Cardiac muscle cell (in vitro differentiated cells and primary cell): ENCODE measurements around the gene HHAT. TPM values are rescaled to one million over a fixed set of nuclear protein-coding genes. Genes with fewer than 3 reads are reported as not detected.

ENCODE experiments used
- DNase-seq, 2 donors: peaks; one replicate each; pipeline versions ENCODE4 v3.0.0 to v3.0.0-alpha.2; 2010 to 2017; ENCODE audit warnings: low read depth in 1 of 2, low spot score in 1 of 2
- H3K27ac ChIP-seq: fragments of 200-600 bp; sonication (generic); 2 replicates; pipeline ENCODE4 v1.5.1; 2016
- H3K27me3 ChIP-seq: fragments of 200-600 bp; sonication (generic); 2 replicates; pipeline ENCODE4 v1.6.0; 2016; ENCODE audit warnings: control low read depth
- H3K36me3 ChIP-seq: fragments of 200-600 bp; sonication (generic); 2 replicates; pipeline ENCODE4 v1.5.1; 2016; ENCODE audit warnings: control low read depth
- H3K4me1 ChIP-seq: fragments of 200-600 bp; sonication (generic); 2 replicates; pipeline ENCODE4 v1.8.1; 2017; ENCODE audit warnings: low read depth, mild to moderate bottlenecking, mixed run types
- H3K4me3 ChIP-seq: fragments of 200-600 bp; sonication (generic); 2 replicates; pipeline ENCODE4 v1.5.1; 2016; ENCODE audit warnings: mild to moderate bottlenecking
- H3K9me3 ChIP-seq: fragments of 200-600 bp; sonication (generic); 2 replicates; pipeline ENCODE4 v1.5.1; 2017; ENCODE audit warnings: low read depth, mild to moderate bottlenecking, control low read depth
- polyA plus RNA-seq: library from polyadenylated mRNA; unstranded; fragments of >200 nt; fragmentation: Nextera tagmentation; extraction: Ambion mirVana; gene quantifications from 2 replicates; pipeline ENCODE4 v1.2.1, GENCODE V29; 2016
- total RNA-seq: library from RNA; depleted of rRNA; stranded (reverse); fragments of >200 nt; gene quantifications from 2 replicates; pipeline ENCODE4 v1.2.3, GENCODE V29; 2016
- TF ChIP-seq, protein P1 (sequence below): IDR thresholded peaks from 2 replicates; pipeline ENCODE4 v1.5.1; 2012; ENCODE audit warnings: low read depth, mild to moderate bottlenecking, low read length

The HHAT gene
- total and polyA plus RNA-seq, 2 experiments from 2014 or later, result 3.6 to 8.4 TPM

DNA sequence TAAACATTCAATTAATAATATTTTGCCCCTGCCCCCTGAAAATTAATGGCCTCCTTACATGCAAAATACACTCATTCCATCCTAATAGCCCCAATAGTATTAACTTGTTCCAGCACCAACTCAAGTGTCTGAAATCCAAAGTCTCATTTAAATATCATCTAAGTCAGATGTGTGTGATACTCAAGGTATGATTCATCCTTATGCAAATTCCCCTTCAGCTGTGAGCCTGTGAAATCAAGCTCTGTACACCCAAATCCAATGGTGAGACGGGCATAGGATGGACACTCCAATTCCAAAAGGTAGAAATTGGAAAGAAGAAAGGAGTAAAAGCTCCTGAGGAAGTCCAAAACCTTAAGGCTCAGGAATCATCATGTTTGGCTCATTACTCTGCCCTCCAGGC is 83.5 kb downstream of the HHAT start:
- H3K27me3 ChIP-seq, result no peaks in the 10 kb centered on the region
- DNase-seq, result no peak
- H3K4me1 ChIP-seq, result no peaks in the 10 kb centered on the region
- no peak overlapping the region for H3K4me3 ChIP-seq
- H3K27ac ChIP-seq, result no peak overlapping the region
- TF ChIP-seq, protein P1, sequence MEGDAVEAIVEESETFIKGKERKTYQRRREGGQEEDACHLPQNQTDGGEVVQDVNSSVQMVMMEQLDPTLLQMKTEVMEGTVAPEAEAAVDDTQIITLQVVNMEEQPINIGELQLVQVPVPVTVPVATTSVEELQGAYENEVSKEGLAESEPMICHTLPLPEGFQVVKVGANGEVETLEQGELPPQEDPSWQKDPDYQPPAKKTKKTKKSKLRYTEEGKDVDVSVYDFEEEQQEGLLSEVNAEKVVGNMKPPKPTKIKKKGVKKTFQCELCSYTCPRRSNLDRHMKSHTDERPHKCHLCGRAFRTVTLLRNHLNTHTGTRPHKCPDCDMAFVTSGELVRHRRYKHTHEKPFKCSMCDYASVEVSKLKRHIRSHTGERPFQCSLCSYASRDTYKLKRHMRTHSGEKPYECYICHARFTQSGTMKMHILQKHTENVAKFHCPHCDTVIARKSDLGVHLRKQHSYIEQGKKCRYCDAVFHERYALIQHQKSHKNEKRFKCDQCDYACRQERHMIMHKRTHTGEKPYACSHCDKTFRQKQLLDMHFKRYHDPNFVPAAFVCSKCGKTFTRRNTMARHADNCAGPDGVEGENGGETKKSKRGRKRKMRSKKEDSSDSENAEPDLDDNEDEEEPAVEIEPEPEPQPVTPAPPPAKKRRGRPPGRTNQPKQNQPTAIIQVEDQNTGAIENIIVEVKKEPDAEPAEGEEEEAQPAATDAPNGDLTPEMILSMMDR, result no peak
- H3K9me3 ChIP-seq, result no peaks in the 10 kb centered on the region
- no peaks in the 10 kb centered on the region for H3K36me3 ChIP-seq

DNA sequence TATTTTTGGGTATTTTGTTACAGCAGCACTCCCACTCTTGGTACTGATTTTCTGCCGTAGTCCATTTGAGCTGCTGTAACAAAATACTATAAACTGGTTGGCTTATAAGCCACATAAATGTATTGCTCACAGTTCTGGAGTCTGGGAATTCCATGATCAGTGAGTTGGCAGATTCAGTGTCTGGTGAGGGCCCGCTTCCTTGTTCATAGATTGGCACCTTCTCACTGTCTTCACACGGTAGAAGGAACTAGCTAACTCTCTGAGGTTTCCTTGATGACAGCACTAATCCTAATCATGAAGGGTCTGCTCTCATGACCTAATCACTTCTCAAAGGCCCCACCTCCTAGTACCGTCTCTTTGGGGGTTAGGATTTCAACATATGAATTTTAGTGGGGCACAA is 85.2 kb downstream of the HHAT start:
- H3K9me3 ChIP-seq, result no peaks in the 10 kb centered on the region
- H3K36me3 ChIP-seq, result no peaks in the 10 kb centered on the region
- no peaks in the 10 kb centered on the region for H3K27me3 ChIP-seq
- H3K27ac ChIP-seq, result no peak overlapping the region
- TF ChIP-seq, protein P1, result no peak
- DNase-seq, result no peak
- no peaks in the 10 kb centered on the region for H3K4me1 ChIP-seq
- H3K4me3 ChIP-seq, result no peak overlapping the region

DNA sequence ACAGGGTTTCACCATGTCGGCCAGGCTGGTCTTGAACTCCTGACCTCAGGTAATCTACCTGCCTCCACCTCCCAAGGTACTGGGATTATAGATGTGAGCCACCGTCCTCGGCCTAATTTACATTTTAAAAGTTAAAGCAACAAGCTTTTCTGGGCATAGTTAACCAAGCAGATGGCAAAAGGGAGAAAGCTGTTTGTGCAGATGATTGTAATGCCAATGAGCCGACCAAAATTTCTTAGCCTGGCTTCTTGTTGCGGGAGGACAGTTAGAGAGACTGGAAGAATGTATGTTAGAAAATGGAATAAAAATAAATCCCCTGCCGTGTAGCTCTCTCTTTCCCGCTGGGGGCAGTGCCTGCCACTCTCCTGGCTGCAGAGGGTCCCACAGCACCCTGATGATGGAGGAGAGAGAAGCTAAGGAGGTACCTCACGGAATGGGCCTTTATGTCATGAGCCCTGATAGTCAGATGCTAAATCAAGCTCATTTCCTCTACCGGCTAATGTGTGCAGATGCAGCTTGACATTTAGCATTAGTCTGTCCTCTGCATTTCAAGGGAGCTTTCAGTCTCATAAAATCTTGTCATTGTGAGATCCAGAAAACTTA is 87.2 kb downstream of the HHAT start:
- Histone ChIP-seq H3K9me3 (no peaks in the 10 kb centered on the region), H3K27me3 (no peaks in the 10 kb centered on the region), H3K36me3 (no peaks in the 10 kb centered on the region), H3K4me3 (no peak overlapping the region), H3K27ac (no peak overlapping the region), H3K4me1 (no peaks in the 10 kb centered on the region)
- TF ChIP-seq, protein P1, result no peak
- DNase-seq, result peak in 1 of 2 donors; percentile 5

GRCh38 chr1:210416681-210417080 is 88.0 kb downstream of the HHAT start:
- H3K9me3 ChIP-seq, result no peaks in the 10 kb centered on the region
- H3K27me3 ChIP-seq, result no peaks in the 10 kb centered on the region
- H3K4me1 ChIP-seq, result no peaks in the 10 kb centered on the region
- H3K27ac ChIP-seq, result no peak overlapping the region
- DNase-seq, result no peak
- TF ChIP-seq, protein P1, result no peak
- H3K4me3 ChIP-seq, result no peak overlapping the region
- no peaks in the 10 kb centered on the region for H3K36me3 ChIP-seq

GRCh38 chr1:210417881-210418280 is 89.2 kb downstream of the HHAT start:
- H3K4me3 ChIP-seq, result no peak overlapping the region
- no peaks in the 10 kb centered on the region for H3K27me3 ChIP-seq
- no peaks in the 10 kb centered on the region for H3K36me3 ChIP-seq
- TF ChIP-seq, protein P1, result no peak
- no peak for DNase-seq
- H3K4me1 ChIP-seq, result no peaks in the 10 kb centered on the region
- H3K9me3 ChIP-seq, result no peaks in the 10 kb centered on the region
- no peak overlapping the region for H3K27ac ChIP-seq
